SK-N-MC (cell line): Measurements from ENCODE around the gene ELF4.

Experiments
- EZH2 ChIP-seq: fragments of 200-600 bp; sonication (generic); IDR thresholded peaks from one replicate; pipeline ENCODE4 v1.6.1; 2017; ENCODE audit warnings: antibody characterized with exemption
- FOXP2 ChIP-seq: optimal IDR thresholded peaks from 2 replicates; pipeline ENCODE3; 2011; ENCODE audit warnings: mild to moderate bottlenecking, moderate library complexity; ENCODE audit not compliant: insufficient read depth; ENCODE audit errors: extremely low read length, control extremely low read depth
- POLR2AphosphoS5 ChIP-seq: IDR thresholded peaks from 2 replicates; pipeline ENCODE4 v1.6.1; 2012; ENCODE audit warnings: mild to moderate bottlenecking, low read depth, low read length, borderline replicate concordance

GRCh38 chrX:130144509-130144908 is 34.2 kb upstream of the ELF4 start:
- TF ChIP-seq EZH2 (no peak), POLR2AphosphoS5 (no peak), FOXP2 (no peak)
